ENCODE data around the gene WBP11.
A peak's percentile ranks its signal among the peaks of the same experiment; 100 is the strongest.

Gene WBP11

GRCh38 chr12:14782756-14783155 lies 20.5 kb downstream of the WBP11 start:
- Histone ChIP-seq H3K27me3 (ENCODE audit: low read depth, low read length) (no peaks in the 10 kb centered on the region), H3K27ac (ENCODE audit: low read length) (no peak overlapping the region), H3K4me1 (ENCODE audit: control insufficient read depth in 1 of 2, insufficient read depth in 2 of 2, low read length in 2 of 2) (no peaks in the 10 kb centered on the region), H3K36me3 (ENCODE audit: control insufficient read depth in 1 of 2, insufficient read depth in 2 of 2, low read length in 2 of 2) (peaks cover 14 to 17% of the 10 kb centered on the region in 2 donors), H3K9me3 (ENCODE audit: control insufficient read depth in 1 of 2, low read length in 2 of 2) (no peaks in the 10 kb centered on the region), H3K4me3 (ENCODE audit: low read depth in 1 of 2, low read length in 2 of 2) (no peak overlapping the region)

- H3K27ac ChIP-seq (ENCODE audit: low read length): no peak overlapping the region
- no peaks in the 10 kb centered on the region for H3K27me3 ChIP-seq (ENCODE audit: low read depth, low read length)
- H3K9me3 ChIP-seq (ENCODE audit: control insufficient read depth in 1 of 2, low read length in 2 of 2): no peaks in the 10 kb centered on the region
- H3K4me1 ChIP-seq (ENCODE audit: control insufficient read depth in 1 of 2, insufficient read depth in 2 of 2, low read length in 2 of 2): no peaks in the 10 kb centered on the region
- no peak overlapping the region for H3K4me3 ChIP-seq (ENCODE audit: low read depth in 1 of 2, low read length in 2 of 2)
- peaks cover 6% of the 10 kb centered on the region in 2 donors for H3K36me3 ChIP-seq (ENCODE audit: control insufficient read depth in 1 of 2, insufficient read depth in 2 of 2, low read length in 2 of 2)
Measured at GRCh38 chr12:14781563-14781962, 21.7 kb downstream of the WBP11 start.

- Histone ChIP-seq H3K27ac (ENCODE audit: low read length) (no peak overlapping the region), H3K9me3 (ENCODE audit: control insufficient read depth in 1 of 2, low read length in 2 of 2) (no peaks in the 10 kb centered on the region), H3K36me3 (ENCODE audit: control insufficient read depth in 1 of 2, insufficient read depth in 2 of 2, low read length in 2 of 2) (peaks cover 4 to 5% of the 10 kb centered on the region in 2 donors), H3K27me3 (ENCODE audit: low read depth, low read length) (no peaks in the 10 kb centered on the region), H3K4me3 (ENCODE audit: low read depth in 1 of 2, low read length in 2 of 2) (peak overlapping the region; percentile 22 to 41), H3K4me1 (ENCODE audit: control insufficient read depth in 1 of 2, insufficient read depth in 2 of 2, low read length in 2 of 2) (no peaks in the 10 kb centered on the region)
Measured at GRCh38 chr12:14780859-14781258, 22.4 kb downstream of the WBP11 start.

- Histone ChIP-seq H3K27ac (ENCODE audit: low read length) (no peak overlapping the region), H3K27me3 (ENCODE audit: low read depth, low read length) (no peaks in the 10 kb centered on the region), H3K4me3 (ENCODE audit: low read depth in 1 of 2, low read length in 2 of 2) (no peak overlapping the region), H3K36me3 (ENCODE audit: control insufficient read depth in 1 of 2, insufficient read depth in 2 of 2, low read length in 2 of 2) (peaks cover 0 to 5% of the 10 kb centered on the region in 2 donors), H3K4me1 (ENCODE audit: control insufficient read depth in 1 of 2, insufficient read depth in 2 of 2, low read length in 2 of 2) (no peaks in the 10 kb centered on the region), H3K9me3 (ENCODE audit: control insufficient read depth in 1 of 2, low read length in 2 of 2) (no peaks in the 10 kb centered on the region)
Measured at GRCh38 chr12:14779834-14780233, 23.4 kb downstream of the WBP11 start.

- H3K9me3 ChIP-seq (ENCODE audit: control insufficient read depth in 1 of 2, low read length in 2 of 2): no peaks in the 10 kb centered on the region
- peaks cover 0 to 6% of the 10 kb centered on the region in 2 donors for H3K36me3 ChIP-seq (ENCODE audit: control insufficient read depth in 1 of 2, insufficient read depth in 2 of 2, low read length in 2 of 2)
- no peak overlapping the region for H3K4me3 ChIP-seq (ENCODE audit: low read depth in 1 of 2, low read length in 2 of 2)
- H3K27ac ChIP-seq (ENCODE audit: low read length): no peak overlapping the region
- no peaks in the 10 kb centered on the region for H3K27me3 ChIP-seq (ENCODE audit: low read depth, low read length)
- H3K4me1 ChIP-seq (ENCODE audit: control insufficient read depth in 1 of 2, insufficient read depth in 2 of 2, low read length in 2 of 2): no peaks in the 10 kb centered on the region
Measured at GRCh38 chr12:14777271-14777670, 26.0 kb downstream of the WBP11 start.

GRCh38 chr12:14776236-14776961 lies 26.9 kb downstream of the WBP11 start:
- H3K27ac ChIP-seq (ENCODE audit: low read length): peak overlapping the region; percentile 95

GRCh38 chr12:14775636-14775980 lies 27.7 kb downstream of the WBP11 start:
- Histone ChIP-seq H3K27ac (ENCODE audit: low read length) (peak overlapping the region; percentile 95), H3K4me3 (ENCODE audit: low read depth in 1 of 2, low read length in 2 of 2) (peak overlapping the region; percentile 83 to 90), H3K4me1 (ENCODE audit: control insufficient read depth in 1 of 2, insufficient read depth in 2 of 2, low read length in 2 of 2) (no peaks in the 10 kb centered on the region), H3K9me3 (ENCODE audit: control insufficient read depth in 1 of 2, low read length in 2 of 2) (no peaks in the 10 kb centered on the region), H3K27me3 (ENCODE audit: low read depth, low read length) (no peaks in the 10 kb centered on the region), H3K36me3 (ENCODE audit: control insufficient read depth in 1 of 2, insufficient read depth in 2 of 2, low read length in 2 of 2) (peaks cover 0 to 9% of the 10 kb centered on the region in 2 donors)

More at GRCh38 chr12:14776236-14776961, 26.9 kb downstream of the WBP11 start:
- Histone ChIP-seq H3K27me3 (ENCODE audit: low read depth, low read length) (no peaks in the 10 kb centered on the region), H3K9me3 (ENCODE audit: control insufficient read depth in 1 of 2, low read length in 2 of 2) (no peaks in the 10 kb centered on the region), H3K4me3 (ENCODE audit: low read depth in 1 of 2, low read length in 2 of 2) (no peak overlapping the region), H3K4me1 (ENCODE audit: control insufficient read depth in 1 of 2, insufficient read depth in 2 of 2, low read length in 2 of 2) (no peaks in the 10 kb centered on the region), H3K36me3 (ENCODE audit: control insufficient read depth in 1 of 2, insufficient read depth in 2 of 2, low read length in 2 of 2) (peaks cover 0 to 6% of the 10 kb centered on the region in 2 donors)

- Histone ChIP-seq H3K4me1 (ENCODE audit: control insufficient read depth in 1 of 2, insufficient read depth in 2 of 2, low read length in 2 of 2) (no peaks in the 10 kb centered on the region), H3K4me3 (ENCODE audit: low read depth in 1 of 2, low read length in 2 of 2) (peak overlapping the region; percentile 83 to 90), H3K27ac (ENCODE audit: low read length) (peak overlapping the region; percentile 95), H3K27me3 (ENCODE audit: low read depth, low read length) (no peaks in the 10 kb centered on the region), H3K9me3 (ENCODE audit: control insufficient read depth in 1 of 2, low read length in 2 of 2) (no peaks in the 10 kb centered on the region), H3K36me3 (ENCODE audit: control insufficient read depth in 1 of 2, insufficient read depth in 2 of 2, low read length in 2 of 2) (peaks cover 0 to 10% of the 10 kb centered on the region in 2 donors)
Measured at GRCh38 chr12:14774906-14775635, 28.2 kb downstream of the WBP11 start.

- peak overlapping the region; percentile 95 for H3K27ac ChIP-seq (ENCODE audit: low read length)
- H3K4me3 ChIP-seq (ENCODE audit: low read depth in 1 of 2, low read length in 2 of 2): peak overlapping the region; percentile 83 to 90
- H3K9me3 ChIP-seq (ENCODE audit: control insufficient read depth in 1 of 2, low read length in 2 of 2): no peaks in the 10 kb centered on the region
- no peaks in the 10 kb centered on the region for H3K4me1 ChIP-seq (ENCODE audit: control insufficient read depth in 1 of 2, insufficient read depth in 2 of 2, low read length in 2 of 2)
- peaks cover 0 to 10% of the 10 kb centered on the region in 2 donors for H3K36me3 ChIP-seq (ENCODE audit: control insufficient read depth in 1 of 2, insufficient read depth in 2 of 2, low read length in 2 of 2)
- no peaks in the 10 kb centered on the region for H3K27me3 ChIP-seq (ENCODE audit: low read depth, low read length)
Measured at GRCh38 chr12:14774074-14774905, 29.0 kb downstream of the WBP11 start.

GRCh38 chr12:14773685-14774073 lies 29.6 kb downstream of the WBP11 start:
- Histone ChIP-seq H3K27me3 (ENCODE audit: low read depth, low read length) (no peaks in the 10 kb centered on the region), H3K4me1 (ENCODE audit: control insufficient read depth in 1 of 2, insufficient read depth in 2 of 2, low read length in 2 of 2) (peaks cover 0 to 4% of the 10 kb centered on the region in 2 donors)

GRCh38 chr12:14772946-14773345 lies 30.3 kb downstream of the WBP11 start:
- Histone ChIP-seq H3K9me3 (ENCODE audit: control insufficient read depth in 1 of 2, low read length in 2 of 2) (no peaks in the 10 kb centered on the region), H3K36me3 (ENCODE audit: control insufficient read depth in 1 of 2, insufficient read depth in 2 of 2, low read length in 2 of 2) (peaks cover 0 to 10% of the 10 kb centered on the region in 2 donors), H3K27me3 (ENCODE audit: low read depth, low read length) (no peaks in the 10 kb centered on the region), H3K4me3 (ENCODE audit: low read depth in 1 of 2, low read length in 2 of 2) (no peak overlapping the region), H3K4me1 (ENCODE audit: control insufficient read depth in 1 of 2, insufficient read depth in 2 of 2, low read length in 2 of 2) (peaks cover 0 to 11% of the 10 kb centered on the region in 2 donors), H3K27ac (ENCODE audit: low read length) (no peak overlapping the region)

More at GRCh38 chr12:14773685-14774073, 29.6 kb downstream of the WBP11 start:
- H3K9me3 ChIP-seq (ENCODE audit: control insufficient read depth in 1 of 2, low read length in 2 of 2): no peaks in the 10 kb centered on the region
- H3K4me3 ChIP-seq (ENCODE audit: low read depth in 1 of 2, low read length in 2 of 2): peak overlapping the region; percentile 83 to 90
- H3K36me3 ChIP-seq (ENCODE audit: control insufficient read depth in 1 of 2, insufficient read depth in 2 of 2, low read length in 2 of 2): peaks cover 0 to 10% of the 10 kb centered on the region in 2 donors
- H3K27ac ChIP-seq (ENCODE audit: low read length): peak overlapping the region; percentile 95

All from muscle layer of duodenum (tissue), 2 donors.